ENCODE measurements around the gene HOXB5.

DNA sequence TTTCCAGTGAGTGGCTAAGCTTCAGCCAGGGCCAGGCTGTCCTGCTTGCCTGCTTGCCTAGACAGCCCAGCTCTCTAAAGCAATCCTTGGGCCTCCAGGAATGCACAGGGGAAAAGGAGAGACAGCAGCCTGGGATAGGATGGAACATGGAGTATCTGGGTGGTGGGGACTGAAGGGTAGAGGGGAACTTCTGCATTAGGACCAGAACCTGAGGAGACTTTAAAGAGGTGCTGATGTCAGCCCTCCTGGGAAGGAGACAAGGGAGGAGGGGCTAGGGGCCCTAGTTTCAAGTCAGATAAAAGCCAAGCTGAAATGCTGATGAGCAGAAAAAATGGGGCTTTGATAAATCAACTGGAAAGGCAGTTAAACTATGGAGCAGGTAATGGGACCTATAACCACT, 15.5 kb upstream of the HOXB5 start:
- no peak for TF ChIP-seq POLR2A (IDR thresholded peaks at IDR 0.05)
- TF ChIP-seq, protein P1, sequence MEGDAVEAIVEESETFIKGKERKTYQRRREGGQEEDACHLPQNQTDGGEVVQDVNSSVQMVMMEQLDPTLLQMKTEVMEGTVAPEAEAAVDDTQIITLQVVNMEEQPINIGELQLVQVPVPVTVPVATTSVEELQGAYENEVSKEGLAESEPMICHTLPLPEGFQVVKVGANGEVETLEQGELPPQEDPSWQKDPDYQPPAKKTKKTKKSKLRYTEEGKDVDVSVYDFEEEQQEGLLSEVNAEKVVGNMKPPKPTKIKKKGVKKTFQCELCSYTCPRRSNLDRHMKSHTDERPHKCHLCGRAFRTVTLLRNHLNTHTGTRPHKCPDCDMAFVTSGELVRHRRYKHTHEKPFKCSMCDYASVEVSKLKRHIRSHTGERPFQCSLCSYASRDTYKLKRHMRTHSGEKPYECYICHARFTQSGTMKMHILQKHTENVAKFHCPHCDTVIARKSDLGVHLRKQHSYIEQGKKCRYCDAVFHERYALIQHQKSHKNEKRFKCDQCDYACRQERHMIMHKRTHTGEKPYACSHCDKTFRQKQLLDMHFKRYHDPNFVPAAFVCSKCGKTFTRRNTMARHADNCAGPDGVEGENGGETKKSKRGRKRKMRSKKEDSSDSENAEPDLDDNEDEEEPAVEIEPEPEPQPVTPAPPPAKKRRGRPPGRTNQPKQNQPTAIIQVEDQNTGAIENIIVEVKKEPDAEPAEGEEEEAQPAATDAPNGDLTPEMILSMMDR (IDR thresholded peaks at IDR 0.05) = no peak
